HEK293T (cell line): ENCODE data around the gene XRCC5.

Experiments used
- NFRKB ChIP-seq: fragments of 450-650 bp; IDR thresholded peaks from 2 replicates; pipeline ENCODE4 v1.6.1; 2016; ENCODE audit warnings: mild to moderate bottlenecking, moderate library complexity
- SUZ12 ChIP-seq: fragments of 450-650 bp; IDR thresholded peaks from 2 replicates; pipeline ENCODE4 v1.6.1; 2016; ENCODE audit warnings: mild to moderate bottlenecking
- TARDBP ChIP-seq: fragments of 450-650 bp; IDR thresholded peaks from 2 replicates; pipeline ENCODE4 v1.6.1; 2016
- TF ChIP-seq, protein P1 (sequence below): fragments of 450-650 bp; IDR thresholded peaks from 2 replicates; pipeline ENCODE4 v1.6.1; 2016

DNA sequence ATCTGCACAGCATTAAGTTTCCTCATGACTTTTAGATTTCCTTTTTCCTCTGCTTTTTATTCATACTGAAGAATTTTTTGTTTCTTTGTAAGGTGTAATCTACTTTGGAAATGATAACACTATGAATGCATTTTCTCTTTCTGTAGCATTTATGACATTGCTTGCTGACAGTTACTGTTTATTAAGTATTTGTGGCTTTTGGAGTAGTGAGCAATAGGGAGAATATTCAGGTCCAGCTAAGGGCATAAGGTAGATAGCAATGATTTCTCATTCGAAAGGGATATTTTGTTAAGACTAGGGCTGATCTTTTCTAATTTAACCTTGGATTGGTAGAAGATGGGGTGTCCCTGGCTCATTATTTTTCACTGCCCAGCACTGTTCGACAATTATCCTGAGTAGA, 80.3 kb downstream of the XRCC5 start:
- no peak for TF ChIP-seq NFRKB
- TF ChIP-seq TARDBP, result no peak
- TF ChIP-seq, protein P1, sequence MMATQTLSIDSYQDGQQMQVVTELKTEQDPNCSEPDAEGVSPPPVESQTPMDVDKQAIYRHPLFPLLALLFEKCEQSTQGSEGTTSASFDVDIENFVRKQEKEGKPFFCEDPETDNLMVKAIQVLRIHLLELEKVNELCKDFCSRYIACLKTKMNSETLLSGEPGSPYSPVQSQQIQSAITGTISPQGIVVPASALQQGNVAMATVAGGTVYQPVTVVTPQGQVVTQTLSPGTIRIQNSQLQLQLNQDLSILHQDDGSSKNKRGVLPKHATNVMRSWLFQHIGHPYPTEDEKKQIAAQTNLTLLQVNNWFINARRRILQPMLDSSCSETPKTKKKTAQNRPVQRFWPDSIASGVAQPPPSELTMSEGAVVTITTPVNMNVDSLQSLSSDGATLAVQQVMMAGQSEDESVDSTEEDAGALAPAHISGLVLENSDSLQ, result no peak
- no peak for TF ChIP-seq SUZ12
